ENCODE data around the gene PEMT.
"Not testable (repeated sequence)": the region's sequence is repeated elsewhere in the genome, so short reads cannot be mapped to it uniquely, and the experiment has no call there.

Gene PEMT

DNA sequence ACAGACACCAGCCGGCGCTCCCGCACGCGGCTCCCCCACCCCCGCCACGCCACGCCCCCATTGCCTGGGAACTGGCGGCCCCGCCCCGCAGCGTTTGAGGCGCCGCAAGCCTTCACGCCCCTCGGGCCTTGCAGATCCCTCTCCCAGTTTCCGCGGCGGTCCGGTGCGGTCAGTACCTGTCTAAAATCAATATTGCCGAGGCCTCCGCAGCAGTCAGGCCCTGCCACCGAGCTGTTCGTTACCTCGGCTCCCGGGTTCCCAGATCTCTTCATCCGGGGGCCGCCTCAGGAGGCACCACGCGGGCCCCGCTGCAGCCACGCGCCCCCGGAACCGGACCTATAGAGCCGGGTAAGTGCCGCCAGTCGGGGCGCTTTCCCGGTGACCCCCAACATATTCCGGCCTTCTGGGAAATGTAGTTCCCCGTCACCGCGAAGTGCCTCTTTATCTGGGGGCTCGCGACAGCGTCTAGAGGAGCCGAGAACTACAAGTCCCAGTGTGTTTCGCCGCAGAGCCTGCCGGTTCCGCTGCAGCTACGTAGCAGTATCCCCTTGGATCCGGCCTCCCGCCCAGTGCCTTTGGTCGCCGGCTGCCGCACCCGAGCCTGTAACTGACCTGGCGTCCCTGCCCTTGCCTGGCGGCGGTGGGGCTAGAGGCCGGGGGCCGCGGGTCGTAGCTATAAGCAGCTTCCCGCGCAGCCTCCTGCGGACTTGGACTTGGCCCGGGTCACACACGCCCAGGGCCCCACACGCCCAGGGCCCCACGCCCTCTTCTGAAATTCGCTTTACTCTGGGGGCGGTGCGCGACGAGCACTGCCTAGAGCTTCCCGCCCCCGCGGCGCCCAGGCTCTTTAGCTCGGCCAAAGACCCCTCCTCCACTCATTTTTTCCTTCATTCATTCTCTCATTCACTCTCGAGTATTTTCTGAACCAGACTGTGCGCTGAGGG is at the start of gene PEMT:
TSS of gene PEMT (minus strand) at position 354 of the 944 bp plus-strand sequence. CDS start at position 272, 82 bp downstream.
- DNase-seq: peak; percentile 97

DNA sequence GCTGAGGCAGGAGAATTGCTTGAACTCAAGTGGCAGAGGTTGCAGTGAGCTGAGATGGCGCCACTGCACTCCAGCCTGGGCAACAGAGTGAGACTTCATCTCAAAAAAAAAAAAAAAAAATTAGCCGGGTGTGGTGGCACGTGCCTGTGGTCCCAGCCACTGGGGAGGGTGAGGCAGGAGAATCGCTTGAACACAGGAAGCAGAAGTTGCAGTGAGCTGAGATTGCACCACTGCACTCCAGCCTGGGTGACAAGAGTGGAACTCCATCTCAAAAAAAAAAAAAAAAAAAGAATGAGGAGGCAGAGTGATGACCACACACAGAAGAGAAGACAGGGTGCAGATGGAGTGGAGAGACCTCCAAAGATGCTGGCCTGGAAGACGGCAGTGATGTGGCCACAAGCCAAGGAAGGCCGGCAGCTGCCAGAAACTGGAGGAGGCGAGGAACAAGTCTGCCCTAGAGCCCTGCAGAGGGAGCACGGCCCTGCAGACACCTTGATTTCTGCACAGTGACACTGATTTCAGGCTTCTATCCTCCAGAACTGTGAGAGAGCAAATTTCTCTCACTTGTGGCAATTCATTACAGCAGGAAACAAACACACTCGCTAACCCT is 48.3 kb upstream of the PEMT start:
- not testable (repeated sequence) for DNase-seq

GRCh38 chr17:17638467-17638866 is 47.0 kb upstream of the PEMT start:
- DNase-seq: no peak

DNA sequence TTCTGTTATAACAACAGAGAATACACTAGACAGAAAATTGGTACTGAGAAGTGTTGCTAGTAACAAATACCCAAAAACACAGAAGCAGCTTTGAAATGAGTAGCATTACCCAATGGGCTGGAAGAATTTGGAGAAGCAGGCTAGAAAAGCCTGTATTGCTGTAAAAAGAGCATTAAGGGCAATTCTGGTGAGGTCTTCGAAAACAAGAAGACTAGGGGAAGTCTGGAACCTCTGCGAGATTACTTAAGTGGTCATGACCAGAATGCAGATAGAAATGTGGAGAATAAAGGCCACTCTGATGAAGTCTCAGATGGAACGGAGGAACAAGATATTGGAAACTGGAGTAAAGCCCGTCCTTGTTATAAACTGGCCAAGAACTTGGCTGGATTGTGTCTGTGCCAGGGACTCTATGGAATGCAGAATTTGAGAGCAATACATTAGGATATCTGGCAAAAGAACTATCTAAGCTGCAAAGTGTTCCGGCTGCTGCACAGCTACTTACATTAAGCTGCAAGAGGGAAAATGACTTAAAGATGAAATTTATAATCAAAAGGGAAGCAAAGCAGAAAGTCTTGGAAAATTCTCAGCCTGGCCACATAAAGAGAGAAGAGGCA is 44.9 kb upstream of the PEMT start:
- DNase-seq: no peak

- DNase-seq: not testable (repeated sequence)
Observed at GRCh38 chr17:17635537-17636271, 44.2 kb upstream of the PEMT start.

- DNase-seq: no peak
Observed at GRCh38 chr17:17635126-17635525, 43.6 kb upstream of the PEMT start.

DNA sequence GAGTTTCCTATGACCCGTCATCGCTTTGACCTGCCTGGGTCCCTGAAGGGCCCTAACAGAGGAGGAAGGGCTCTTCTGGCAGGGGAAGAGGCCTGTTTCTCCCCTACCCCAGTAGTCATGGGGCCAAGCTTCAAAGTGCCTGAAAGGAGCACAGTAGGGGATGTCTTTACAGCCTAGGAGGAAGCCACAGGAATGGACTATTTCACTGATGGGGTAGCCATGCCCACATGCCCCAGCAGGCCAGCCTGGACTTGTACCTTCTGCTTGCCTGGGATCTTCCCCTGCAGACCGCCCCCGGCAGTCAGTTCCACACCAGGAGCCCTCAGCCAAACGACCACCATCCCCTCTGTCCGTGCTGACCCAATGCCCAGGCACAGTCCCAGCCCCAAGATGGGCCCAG is 41.8 kb upstream of the PEMT start:
- DNase-seq: no peak

- not testable (repeated sequence) for DNase-seq
Observed at GRCh38 chr17:17632690-17633089, 41.2 kb upstream of the PEMT start.

GRCh38 chr17:17628388-17629008 is 37.0 kb upstream of the PEMT start:
- DNase-seq: peak; percentile 57

- no peak for DNase-seq
Observed at GRCh38 chr17:17626840-17627239, 35.3 kb upstream of the PEMT start.

DNA sequence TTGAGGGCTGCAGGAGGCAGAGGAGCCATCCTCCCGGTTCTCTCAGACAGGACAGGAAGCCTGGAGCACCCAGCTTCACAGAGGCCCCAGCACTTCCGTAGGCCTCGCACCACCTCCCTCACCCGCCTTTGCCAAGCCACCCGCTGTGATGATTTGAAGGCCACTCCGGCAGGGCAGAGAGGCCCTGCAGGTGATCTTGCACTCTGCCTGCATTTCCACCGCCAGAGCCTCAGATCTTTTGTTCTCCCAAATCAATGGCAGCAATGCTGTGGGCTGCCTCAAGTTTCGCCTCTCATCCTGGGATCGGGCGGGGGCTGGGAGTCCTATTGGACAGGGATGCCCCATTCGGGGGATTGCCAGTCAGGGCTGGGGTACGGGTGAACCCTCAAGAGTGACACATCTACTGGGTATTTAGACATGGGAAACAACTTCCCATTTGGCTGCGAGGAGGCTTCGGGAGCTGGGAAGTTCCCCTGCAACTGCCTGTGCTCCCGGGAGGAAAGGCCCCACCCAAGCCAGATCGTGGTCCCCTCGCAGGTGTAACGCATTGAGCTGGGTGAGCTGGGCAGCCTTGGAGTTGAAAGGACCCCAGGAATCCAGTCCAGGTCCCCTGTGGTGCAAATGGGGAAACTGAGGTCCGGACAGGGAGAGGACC is 34.8 kb upstream of the PEMT start:
- DNase-seq: no peak

DNA sequence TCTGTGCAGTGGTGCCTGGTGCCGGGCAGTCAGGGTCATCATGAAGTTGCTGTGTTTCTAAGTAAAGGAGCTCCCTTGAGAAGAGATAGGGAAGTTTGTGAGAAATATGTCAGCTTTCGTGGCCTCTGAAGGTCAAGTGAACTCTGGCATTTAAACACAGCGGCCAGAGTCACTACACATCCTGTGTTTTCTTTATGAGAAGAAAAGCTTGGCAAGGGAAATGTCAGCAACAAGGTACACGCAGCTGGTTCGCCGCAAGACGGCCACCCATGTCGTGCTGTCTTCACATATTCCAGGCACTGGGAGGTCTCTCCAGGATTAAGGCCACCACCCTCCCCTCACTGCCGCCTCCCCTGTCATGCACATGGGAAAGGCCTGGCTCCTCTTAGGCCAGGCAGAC is 33.2 kb upstream of the PEMT start:
- no peak for DNase-seq

- DNase-seq: no peak
Observed at GRCh38 chr17:17623904-17624303, 32.4 kb upstream of the PEMT start.

DNA sequence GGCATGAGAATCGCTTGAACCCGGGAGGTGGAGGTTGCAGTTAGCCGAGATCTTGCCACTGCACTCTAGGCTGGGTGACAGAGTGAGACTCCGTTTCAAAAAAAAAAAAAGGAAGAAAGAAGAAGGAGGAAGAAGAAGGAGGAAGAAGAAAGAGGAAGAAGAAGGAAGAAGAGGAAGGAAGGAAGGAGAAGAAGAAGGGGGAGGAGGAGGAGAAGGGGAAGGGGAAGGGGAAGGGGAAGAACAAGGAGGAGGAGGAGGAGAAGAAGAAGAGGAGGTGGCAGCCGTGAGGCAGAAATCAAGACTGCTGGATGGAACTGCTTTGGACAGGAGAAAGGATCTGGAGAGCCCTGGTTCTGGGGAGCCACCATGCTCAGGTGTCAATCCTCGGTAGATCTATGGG is 29.7 kb upstream of the PEMT start:
- DNase-seq: no peak

GRCh38 chr17:17613708-17614114 is 22.2 kb upstream of the PEMT start:
- DNase-seq: peak; percentile 68

GRCh38 chr17:17612085-17613022 is 20.8 kb upstream of the PEMT start:
- no peak for DNase-seq

DNA sequence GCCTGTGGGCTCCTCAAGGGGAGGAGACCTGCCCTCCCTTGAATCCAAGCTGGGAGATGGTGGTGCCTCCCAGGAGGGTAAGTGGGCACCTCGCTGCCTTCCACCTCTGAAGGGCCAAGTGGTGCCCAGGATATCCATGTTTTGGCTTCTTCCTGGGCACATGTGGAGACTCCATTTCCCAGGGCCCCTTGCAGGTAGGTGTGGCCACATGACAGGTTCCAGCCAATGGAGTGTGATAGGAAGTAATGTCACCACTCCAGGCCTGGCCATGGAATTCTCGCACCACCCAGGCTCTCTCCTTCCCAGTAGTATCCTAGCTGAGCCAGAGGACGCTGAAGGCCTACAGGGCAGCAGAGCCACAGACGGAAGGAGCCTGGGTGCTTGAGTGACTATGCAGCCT is 17.6 kb upstream of the PEMT start:
- DNase-seq: no peak

DNA sequence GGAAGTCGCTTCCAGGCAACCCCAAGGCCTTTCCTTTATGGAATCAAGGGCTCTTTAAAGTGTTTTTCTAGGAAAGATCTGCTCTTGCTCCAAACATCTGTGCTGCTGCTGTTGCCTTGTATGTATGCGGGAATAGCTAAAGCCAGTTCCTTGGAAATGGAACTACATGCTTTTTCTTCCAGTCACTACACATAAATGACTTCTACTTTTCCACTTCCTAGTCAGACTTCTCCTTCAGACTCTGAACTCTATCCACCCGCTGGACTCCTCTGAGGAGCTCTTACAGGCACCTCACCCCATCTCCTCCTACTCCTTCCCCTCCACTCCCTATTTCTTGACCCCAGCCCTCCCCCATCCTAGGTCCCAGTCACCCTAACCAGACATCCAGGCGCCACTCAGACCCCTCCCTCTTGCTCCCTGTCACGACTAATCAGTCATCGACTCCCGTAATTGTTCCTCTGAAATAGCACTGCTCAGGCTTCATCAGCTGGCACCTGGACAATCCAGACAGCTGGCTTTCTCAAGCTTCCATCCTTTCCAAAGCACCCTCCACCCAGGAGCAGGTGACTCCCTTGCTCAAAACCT is 15.0 kb upstream of the PEMT start:
- no peak for DNase-seq

GRCh38 chr17:17605729-17606088 is 14.2 kb upstream of the PEMT start:
- no peak for DNase-seq

DNA sequence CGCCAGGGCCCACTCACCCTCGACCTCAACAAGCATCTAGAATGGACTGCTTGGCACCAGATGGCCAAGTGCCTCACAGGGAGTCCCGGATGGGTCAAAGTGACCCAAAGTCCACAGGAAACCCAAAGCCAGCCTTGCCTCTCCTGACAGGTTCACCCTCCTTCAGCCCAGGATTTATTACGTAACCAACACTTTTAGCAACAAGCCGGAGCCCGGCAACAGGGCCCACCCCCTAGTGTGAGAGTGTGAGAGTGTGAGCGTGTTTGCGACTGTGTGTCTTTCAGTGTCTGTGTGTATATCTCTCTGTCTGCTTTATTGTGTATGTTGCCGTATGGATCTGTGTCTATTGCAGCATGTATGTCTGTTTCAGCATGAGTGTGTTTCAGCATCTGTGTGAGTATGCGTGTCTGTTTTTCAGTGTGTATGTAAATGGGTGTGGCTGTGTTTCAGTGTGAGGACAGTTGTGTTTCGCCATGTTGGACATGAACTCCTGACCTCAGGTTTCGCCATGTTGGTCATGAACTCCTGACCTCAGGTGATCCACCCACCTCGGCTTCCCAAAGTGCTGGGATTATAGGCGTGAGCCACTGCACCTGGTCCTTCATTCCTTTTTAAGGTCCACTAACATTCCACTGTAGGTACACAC is 13.7 kb upstream of the PEMT start:
- no peak for DNase-seq
